Measurements from ENCODE around the gene ACSL3.

DNA sequence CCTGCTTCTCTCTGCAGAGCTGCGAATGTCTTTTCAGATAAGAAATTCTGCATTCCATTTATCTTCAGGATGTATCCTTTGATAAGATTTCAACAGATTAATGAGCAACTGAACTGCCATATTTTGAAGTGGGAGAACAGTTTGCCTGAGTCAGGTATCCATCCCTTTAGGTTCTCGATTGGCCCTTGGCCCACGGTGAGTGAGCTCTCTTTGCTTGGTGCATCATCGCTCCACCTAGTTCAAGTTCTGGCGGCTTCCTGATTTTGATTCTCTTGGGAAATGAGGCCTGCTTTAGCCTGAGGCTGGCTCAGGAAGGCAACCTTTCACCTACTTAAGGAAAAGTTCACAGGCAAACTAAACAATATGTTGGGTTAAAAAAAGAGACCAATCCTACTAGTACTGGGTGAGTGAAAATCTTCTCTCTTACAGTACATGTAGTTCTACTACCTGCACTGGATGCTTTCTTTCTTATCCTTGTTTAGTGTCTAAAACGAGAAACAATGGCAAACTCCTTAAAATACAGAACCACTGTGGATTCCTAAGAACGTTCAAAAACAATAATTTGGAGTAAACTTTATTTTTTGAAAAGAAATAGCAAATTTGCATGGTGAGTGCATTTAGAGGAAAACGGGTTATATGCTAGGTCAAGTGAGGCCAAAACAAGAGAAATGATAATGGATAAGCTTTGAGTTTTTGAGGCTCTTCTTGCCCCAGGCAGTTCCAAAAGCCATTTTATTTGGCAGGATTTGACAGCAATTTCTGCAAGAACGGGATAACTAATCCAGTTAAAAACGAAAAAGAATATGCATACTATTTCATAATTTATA, 837 bp upstream of the ACSL3 start:
- TF ChIP-seq, protein P1, sequence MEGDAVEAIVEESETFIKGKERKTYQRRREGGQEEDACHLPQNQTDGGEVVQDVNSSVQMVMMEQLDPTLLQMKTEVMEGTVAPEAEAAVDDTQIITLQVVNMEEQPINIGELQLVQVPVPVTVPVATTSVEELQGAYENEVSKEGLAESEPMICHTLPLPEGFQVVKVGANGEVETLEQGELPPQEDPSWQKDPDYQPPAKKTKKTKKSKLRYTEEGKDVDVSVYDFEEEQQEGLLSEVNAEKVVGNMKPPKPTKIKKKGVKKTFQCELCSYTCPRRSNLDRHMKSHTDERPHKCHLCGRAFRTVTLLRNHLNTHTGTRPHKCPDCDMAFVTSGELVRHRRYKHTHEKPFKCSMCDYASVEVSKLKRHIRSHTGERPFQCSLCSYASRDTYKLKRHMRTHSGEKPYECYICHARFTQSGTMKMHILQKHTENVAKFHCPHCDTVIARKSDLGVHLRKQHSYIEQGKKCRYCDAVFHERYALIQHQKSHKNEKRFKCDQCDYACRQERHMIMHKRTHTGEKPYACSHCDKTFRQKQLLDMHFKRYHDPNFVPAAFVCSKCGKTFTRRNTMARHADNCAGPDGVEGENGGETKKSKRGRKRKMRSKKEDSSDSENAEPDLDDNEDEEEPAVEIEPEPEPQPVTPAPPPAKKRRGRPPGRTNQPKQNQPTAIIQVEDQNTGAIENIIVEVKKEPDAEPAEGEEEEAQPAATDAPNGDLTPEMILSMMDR (IDR thresholded peaks at IDR 0.05), result no peak
- no peak for TF ChIP-seq POLR2A (IDR thresholded peaks at IDR 0.05)
- no peak for TF ChIP-seq EP300 (IDR thresholded peaks at IDR 0.05)
- peak; percentile 54 for TF ChIP-seq POLR2AphosphoS5 (IDR thresholded peaks at IDR 0.05)
